HG03439 (cell line): ENCODE results near the gene MAN2A1.
"Not testable (repeated sequence)": the region's sequence is repeated elsewhere in the genome, so short reads cannot be mapped to it uniquely, and the experiment has no call there.

ENCODE experiments used
- ATAC-seq: cut with Tn5 transposase; IDR thresholded peaks from one replicate; pipeline ENCODE4 v1.9.1; 2021; ENCODE audit warnings: mild to moderate bottlenecking, moderate library complexity; ENCODE audit not compliant: unreplicated experiment

Gene MAN2A1

GRCh38 chr5:109812698-109813097 lies 123.0 kb downstream of the MAN2A1 start:
- ATAC-seq, result no peak

GRCh38 chr5:109816732-109817131 lies 127.0 kb downstream of the MAN2A1 start:
- ATAC-seq, result no peak

GRCh38 chr5:109819878-109820277 lies 130.2 kb downstream of the MAN2A1 start:
- ATAC-seq, result no peak

- ATAC-seq, result no peak
These were observed 133.9 kb downstream of the MAN2A1 start for GRCh38 chr5:109823597-109823996.

- no peak for ATAC-seq
These were observed 135.7 kb downstream of the MAN2A1 start for GRCh38 chr5:109825450-109825849.

GRCh38 chr5:109826426-109826825 lies 136.7 kb downstream of the MAN2A1 start:
- no peak for ATAC-seq

- no peak for ATAC-seq
These were observed 139.6 kb downstream of the MAN2A1 start for GRCh38 chr5:109829331-109829730.

GRCh38 chr5:109830955-109831502 lies 141.3 kb downstream of the MAN2A1 start:
- ATAC-seq, result no peak

- not testable (repeated sequence) for ATAC-seq
These were observed 142.8 kb downstream of the MAN2A1 start for GRCh38 chr5:109832207-109833188.

GRCh38 chr5:109833946-109834345 lies 144.2 kb downstream of the MAN2A1 start:
- ATAC-seq, result no peak

- no peak for ATAC-seq
These were observed 146.6 kb downstream of the MAN2A1 start for GRCh38 chr5:109836280-109836679.

- no peak for ATAC-seq
These were observed 147.6 kb downstream of the MAN2A1 start for GRCh38 chr5:109837231-109837861.

- no peak for ATAC-seq
These were observed 148.4 kb downstream of the MAN2A1 start for GRCh38 chr5:109838157-109838556.

- no peak for ATAC-seq
These were observed 154.4 kb downstream of the MAN2A1 start for GRCh38 chr5:109844148-109844547.

GRCh38 chr5:109844695-109845094 lies 155.0 kb downstream of the MAN2A1 start:
- ATAC-seq, result no peak

GRCh38 chr5:109848130-109848529 lies 158.4 kb downstream of the MAN2A1 start:
- ATAC-seq, result no peak

- no peak for ATAC-seq
These were observed 159.9 kb downstream of the MAN2A1 start for GRCh38 chr5:109849478-109850088.

GRCh38 chr5:109852371-109853155 lies 162.8 kb downstream of the MAN2A1 start:
- no peak for ATAC-seq

GRCh38 chr5:109853377-109853776 lies 163.7 kb downstream of the MAN2A1 start:
- ATAC-seq, result no peak

- no peak for ATAC-seq
These were observed 165.3 kb downstream of the MAN2A1 start for GRCh38 chr5:109855056-109855455.
